ENCODE data around the gene PTPRK. TPM values are rescaled to one million over a fixed set of nuclear protein-coding genes. Genes with fewer than 3 reads are reported as not detected.

The PTPRK gene
- polyA plus RNA-seq, 2 donors, result 4.3 to 5.1 TPM

GRCh38 chr6:128141932-128142331 lies 378.5 kb downstream of the PTPRK start:
- no peaks in the 10 kb centered on the region for H3K9me3 ChIP-seq (ENCODE audit: control insufficient read depth in 2 of 2, insufficient read depth in 1 of 2, low read depth in 1 of 2, low read length in 1 of 2)
- H3K4me1 ChIP-seq (ENCODE audit: control insufficient read depth in 2 of 2, insufficient read depth in 2 of 2, low read length in 1 of 2), result no peaks in the 10 kb centered on the region
- H3K27me3 ChIP-seq (ENCODE audit: control insufficient read depth in 1 of 2, insufficient read depth in 2 of 2, low read length in 2 of 2), result no peaks in the 10 kb centered on the region
- no peak overlapping the region for H3K27ac ChIP-seq (ENCODE audit: low read depth in 2 of 2, low read length in 1 of 2)
- no peaks in the 10 kb centered on the region for H3K36me3 ChIP-seq (ENCODE audit: control insufficient read depth in 2 of 2, insufficient read depth in 2 of 2, low read length in 1 of 2)
- no peak overlapping the region for H3K4me3 ChIP-seq (ENCODE audit: low read depth in 1 of 2, low read length in 2 of 2)

- Histone ChIP-seq H3K9me3 (ENCODE audit: control insufficient read depth in 2 of 2, insufficient read depth in 1 of 2, low read depth in 1 of 2, low read length in 1 of 2) (no peaks in the 10 kb centered on the region), H3K27ac (ENCODE audit: low read depth in 2 of 2, low read length in 1 of 2) (no peak overlapping the region), H3K4me1 (ENCODE audit: control insufficient read depth in 2 of 2, insufficient read depth in 2 of 2, low read length in 1 of 2) (peaks cover 0 to under 1% of the 10 kb centered on the region in 2 donors), H3K27me3 (ENCODE audit: control insufficient read depth in 1 of 2, insufficient read depth in 2 of 2, low read length in 2 of 2) (no peaks in the 10 kb centered on the region), H3K4me3 (ENCODE audit: low read depth in 1 of 2, low read length in 2 of 2) (no peak overlapping the region), H3K36me3 (ENCODE audit: control insufficient read depth in 2 of 2, insufficient read depth in 2 of 2, low read length in 1 of 2) (no peaks in the 10 kb centered on the region)
- WGBS, 2 donors, result 37 to 38% methylated on average over 1 of the region's 1 CpG
These were observed 380.9 kb downstream of the PTPRK start for GRCh38 chr6:128139519-128139918.

GRCh38 chr6:128138694-128139093 lies 381.7 kb downstream of the PTPRK start:
- H3K4me3 ChIP-seq (ENCODE audit: low read depth in 1 of 2, low read length in 2 of 2), result no peak overlapping the region
- WGBS, 2 donors, result 96 to 97% methylated on average over 1 of the region's 1 CpG

GRCh38 chr6:128135325-128135724 lies 385.1 kb downstream of the PTPRK start:
- Histone ChIP-seq H3K4me1 (ENCODE audit: control insufficient read depth in 2 of 2, insufficient read depth in 2 of 2, low read length in 1 of 2) (peaks cover 0 to 2% of the 10 kb centered on the region in 2 donors), H3K27ac (ENCODE audit: low read depth in 2 of 2, low read length in 1 of 2) (no peak overlapping the region), H3K9me3 (ENCODE audit: control insufficient read depth in 2 of 2, insufficient read depth in 1 of 2, low read depth in 1 of 2, low read length in 1 of 2) (no peaks in the 10 kb centered on the region), H3K27me3 (ENCODE audit: control insufficient read depth in 1 of 2, insufficient read depth in 2 of 2, low read length in 2 of 2) (no peaks in the 10 kb centered on the region), H3K36me3 (ENCODE audit: control insufficient read depth in 2 of 2, insufficient read depth in 2 of 2, low read length in 1 of 2) (no peaks in the 10 kb centered on the region), H3K4me3 (ENCODE audit: low read depth in 1 of 2, low read length in 2 of 2) (no peak overlapping the region)

More at GRCh38 chr6:128138694-128139093, 381.7 kb downstream of the PTPRK start:
- Histone ChIP-seq H3K9me3 (ENCODE audit: control insufficient read depth in 2 of 2, insufficient read depth in 1 of 2, low read depth in 1 of 2, low read length in 1 of 2) (no peaks in the 10 kb centered on the region), H3K27me3 (ENCODE audit: control insufficient read depth in 1 of 2, insufficient read depth in 2 of 2, low read length in 2 of 2) (no peaks in the 10 kb centered on the region), H3K27ac (ENCODE audit: low read depth in 2 of 2, low read length in 1 of 2) (no peak overlapping the region), H3K36me3 (ENCODE audit: control insufficient read depth in 2 of 2, insufficient read depth in 2 of 2, low read length in 1 of 2) (no peaks in the 10 kb centered on the region), H3K4me1 (ENCODE audit: control insufficient read depth in 2 of 2, insufficient read depth in 2 of 2, low read length in 1 of 2) (peaks cover 0 to 2% of the 10 kb centered on the region in 2 donors)

GRCh38 chr6:128131566-128131965 lies 388.8 kb downstream of the PTPRK start:
- H3K4me1 ChIP-seq (ENCODE audit: control insufficient read depth in 2 of 2, insufficient read depth in 2 of 2, low read length in 1 of 2), result peaks cover 0 to 2% of the 10 kb centered on the region in 2 donors
- WGBS, 2 donors, result 36 to 38% methylated on average over 3 of the region's 3 CpGs
- no peaks in the 10 kb centered on the region for H3K9me3 ChIP-seq (ENCODE audit: control insufficient read depth in 2 of 2, insufficient read depth in 1 of 2, low read depth in 1 of 2, low read length in 1 of 2)
- no peak overlapping the region for H3K27ac ChIP-seq (ENCODE audit: low read depth in 2 of 2, low read length in 1 of 2)
- H3K27me3 ChIP-seq (ENCODE audit: control insufficient read depth in 1 of 2, insufficient read depth in 2 of 2, low read length in 2 of 2), result no peaks in the 10 kb centered on the region
- H3K36me3 ChIP-seq (ENCODE audit: control insufficient read depth in 2 of 2, insufficient read depth in 2 of 2, low read length in 1 of 2), result no peaks in the 10 kb centered on the region
- no peak overlapping the region for H3K4me3 ChIP-seq (ENCODE audit: low read depth in 1 of 2, low read length in 2 of 2)

GRCh38 chr6:128131036-128131435 lies 389.4 kb downstream of the PTPRK start:
- no peak overlapping the region for H3K27ac ChIP-seq (ENCODE audit: low read depth in 2 of 2, low read length in 1 of 2)

GRCh38 chr6:128129679-128130078 lies 390.7 kb downstream of the PTPRK start:
- Histone ChIP-seq H3K36me3 (ENCODE audit: control insufficient read depth in 2 of 2, insufficient read depth in 2 of 2, low read length in 1 of 2) (no peaks in the 10 kb centered on the region), H3K4me1 (ENCODE audit: control insufficient read depth in 2 of 2, insufficient read depth in 2 of 2, low read length in 1 of 2) (peaks cover 0 to 2% of the 10 kb centered on the region in 2 donors), H3K4me3 (ENCODE audit: low read depth in 1 of 2, low read length in 2 of 2) (no peak overlapping the region), H3K27ac (ENCODE audit: low read depth in 2 of 2, low read length in 1 of 2) (no peak overlapping the region), H3K9me3 (ENCODE audit: control insufficient read depth in 2 of 2, insufficient read depth in 1 of 2, low read depth in 1 of 2, low read length in 1 of 2) (no peaks in the 10 kb centered on the region), H3K27me3 (ENCODE audit: control insufficient read depth in 1 of 2, insufficient read depth in 2 of 2, low read length in 2 of 2) (no peaks in the 10 kb centered on the region)

More at GRCh38 chr6:128131036-128131435, 389.4 kb downstream of the PTPRK start:
- Histone ChIP-seq H3K9me3 (ENCODE audit: control insufficient read depth in 2 of 2, insufficient read depth in 1 of 2, low read depth in 1 of 2, low read length in 1 of 2) (no peaks in the 10 kb centered on the region), H3K36me3 (ENCODE audit: control insufficient read depth in 2 of 2, insufficient read depth in 2 of 2, low read length in 1 of 2) (no peaks in the 10 kb centered on the region), H3K27me3 (ENCODE audit: control insufficient read depth in 1 of 2, insufficient read depth in 2 of 2, low read length in 2 of 2) (no peaks in the 10 kb centered on the region), H3K4me3 (ENCODE audit: low read depth in 1 of 2, low read length in 2 of 2) (no peak overlapping the region), H3K4me1 (ENCODE audit: control insufficient read depth in 2 of 2, insufficient read depth in 2 of 2, low read length in 1 of 2) (peaks cover 0 to 2% of the 10 kb centered on the region in 2 donors)
- 90 to 94% methylated on average over 4 of the region's 4 CpGs for WGBS, 2 donors

- no peaks in the 10 kb centered on the region for H3K27me3 ChIP-seq (ENCODE audit: control insufficient read depth in 1 of 2, insufficient read depth in 2 of 2, low read length in 2 of 2)
- no peak overlapping the region for H3K4me3 ChIP-seq (ENCODE audit: low read depth in 1 of 2, low read length in 2 of 2)
- no peaks in the 10 kb centered on the region for H3K9me3 ChIP-seq (ENCODE audit: control insufficient read depth in 2 of 2, insufficient read depth in 1 of 2, low read depth in 1 of 2, low read length in 1 of 2)
- WGBS, 2 donors, result 98% methylated on average over 1 of the region's 1 CpG
- H3K36me3 ChIP-seq (ENCODE audit: control insufficient read depth in 2 of 2, insufficient read depth in 2 of 2, low read length in 1 of 2), result no peaks in the 10 kb centered on the region
- no peak overlapping the region for H3K27ac ChIP-seq (ENCODE audit: low read depth in 2 of 2, low read length in 1 of 2)
- H3K4me1 ChIP-seq (ENCODE audit: control insufficient read depth in 2 of 2, insufficient read depth in 2 of 2, low read length in 1 of 2), result no peaks in the 10 kb centered on the region
These were observed 392.7 kb downstream of the PTPRK start for GRCh38 chr6:128127650-128128049.

- no peak overlapping the region for H3K4me3 ChIP-seq (ENCODE audit: low read depth in 1 of 2, low read length in 2 of 2)
- H3K9me3 ChIP-seq (ENCODE audit: control insufficient read depth in 2 of 2, insufficient read depth in 1 of 2, low read depth in 1 of 2, low read length in 1 of 2), result no peaks in the 10 kb centered on the region
- H3K27ac ChIP-seq (ENCODE audit: low read depth in 2 of 2, low read length in 1 of 2), result no peak overlapping the region
- H3K27me3 ChIP-seq (ENCODE audit: control insufficient read depth in 1 of 2, insufficient read depth in 2 of 2, low read length in 2 of 2), result no peaks in the 10 kb centered on the region
- 73 to 97% methylated on average over 1 of the region's 1 CpG for WGBS, 2 donors
- no peaks in the 10 kb centered on the region for H3K4me1 ChIP-seq (ENCODE audit: control insufficient read depth in 2 of 2, insufficient read depth in 2 of 2, low read length in 1 of 2)
- no peaks in the 10 kb centered on the region for H3K36me3 ChIP-seq (ENCODE audit: control insufficient read depth in 2 of 2, insufficient read depth in 2 of 2, low read length in 1 of 2)
These were observed 395.7 kb downstream of the PTPRK start for GRCh38 chr6:128124713-128125112.

- 86 to 94% methylated on average over 2 of the region's 2 CpGs for WGBS, 2 donors
- Histone ChIP-seq H3K4me3 (ENCODE audit: low read depth in 1 of 2, low read length in 2 of 2) (no peak overlapping the region), H3K36me3 (ENCODE audit: control insufficient read depth in 2 of 2, insufficient read depth in 2 of 2, low read length in 1 of 2) (no peaks in the 10 kb centered on the region)
These were observed 398.8 kb downstream of the PTPRK start for GRCh38 chr6:128121610-128122009.

More at GRCh38 chr6:128121610-128122009, 398.8 kb downstream of the PTPRK start:
- Histone ChIP-seq H3K4me1 (ENCODE audit: control insufficient read depth in 2 of 2, insufficient read depth in 2 of 2, low read length in 1 of 2) (no peaks in the 10 kb centered on the region), H3K27me3 (ENCODE audit: control insufficient read depth in 1 of 2, insufficient read depth in 2 of 2, low read length in 2 of 2) (no peaks in the 10 kb centered on the region), H3K9me3 (ENCODE audit: control insufficient read depth in 2 of 2, insufficient read depth in 1 of 2, low read depth in 1 of 2, low read length in 1 of 2) (no peaks in the 10 kb centered on the region), H3K27ac (ENCODE audit: low read depth in 2 of 2, low read length in 1 of 2) (no peak overlapping the region)

Data from esophagus (tissue), 2 donors.